SK-MEL-5 (cell line): ENCODE measurements around the gene PDE3B. TPM values are rescaled to one million over a fixed set of nuclear protein-coding genes. Genes with fewer than 3 reads are reported as not detected.
A peak's percentile ranks its signal among the peaks of the same experiment; 100 is the strongest.
"Not testable (repeated sequence)": the region's sequence is repeated elsewhere in the genome, so short reads cannot be mapped to it uniquely, and the experiment has no call there.

ENCODE experiments used
- DNase-seq: peaks from one replicate; pipeline ENCODE4 v3.0.0-alpha.2; 2016; ENCODE audit warnings: low read depth, low spot score
- in situ Hi-C: cut with HindIII; loops from 2 replicates; pipeline ENCODE4 v1.10.0; 2016; ENCODE audit warnings: low sequenced_read_pairs, high pct_unique_total_duplicates, low pct_unique_long_range_greater_than_20kb
- total RNA-seq: library from RNA; depleted of rRNA; stranded (reverse); fragments of >200 nt; shearing (Covaris generic); gene quantifications from 2 replicates; pipeline ENCODE4 v1.2.3, GENCODE V29; 2014

The PDE3B gene
- total RNA-seq, 1 experiment from 2014 or later = 11.9 TPM

DNA sequence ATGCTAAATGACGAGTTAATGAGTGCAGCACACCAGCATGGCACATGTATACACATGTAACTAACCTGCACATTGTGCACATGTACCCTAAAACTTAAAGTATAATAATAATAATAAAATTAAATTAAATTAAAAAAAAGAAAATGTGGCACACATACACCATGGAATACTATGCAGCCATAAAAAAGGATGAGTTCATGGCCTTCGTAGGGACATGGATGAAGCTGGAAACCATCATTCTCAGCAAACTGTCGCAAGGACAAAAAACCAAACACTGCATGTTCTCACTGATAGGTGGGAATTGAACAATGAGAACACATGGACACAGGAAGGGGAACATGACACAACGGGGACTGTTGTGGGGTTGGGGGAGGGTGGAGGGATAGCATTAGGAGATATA lies 23.7 kb downstream of the PDE3B start:
- in situ Hi-C loops = not testable (repeated sequence)

DNA sequence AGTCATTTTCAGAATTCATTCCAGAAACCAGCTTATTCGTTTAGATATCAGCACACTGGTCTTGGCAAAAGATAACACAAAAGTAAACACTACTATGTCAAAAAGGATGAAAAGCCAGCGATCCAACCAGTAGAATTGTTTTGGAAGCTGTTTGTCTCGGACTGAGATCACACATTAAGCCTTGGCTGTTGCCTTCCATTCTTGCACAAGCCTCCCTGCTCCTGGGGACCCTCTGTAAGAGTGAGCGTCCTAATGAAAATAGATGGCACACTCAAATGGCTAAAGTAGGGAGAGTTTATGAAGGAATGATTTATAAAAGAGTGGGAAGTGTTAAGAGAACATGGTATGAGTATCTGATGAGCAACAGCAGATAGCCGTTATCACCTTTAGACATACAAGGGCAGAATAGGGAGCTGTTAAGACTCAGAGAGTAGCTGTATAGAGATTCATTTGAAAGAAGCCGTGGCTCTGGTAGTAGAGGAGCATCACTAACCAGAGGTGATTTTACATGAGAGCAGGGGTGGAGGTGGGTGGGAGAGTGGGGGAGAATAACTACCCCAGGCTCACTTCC lies 25.2 kb downstream of the PDE3B start:
- DNase-seq = no peak
- in situ Hi-C loops = no loop called here

More for the DNA sequence above, 23.7 kb downstream of the PDE3B start:
- DNase-seq = not testable (repeated sequence)

DNA sequence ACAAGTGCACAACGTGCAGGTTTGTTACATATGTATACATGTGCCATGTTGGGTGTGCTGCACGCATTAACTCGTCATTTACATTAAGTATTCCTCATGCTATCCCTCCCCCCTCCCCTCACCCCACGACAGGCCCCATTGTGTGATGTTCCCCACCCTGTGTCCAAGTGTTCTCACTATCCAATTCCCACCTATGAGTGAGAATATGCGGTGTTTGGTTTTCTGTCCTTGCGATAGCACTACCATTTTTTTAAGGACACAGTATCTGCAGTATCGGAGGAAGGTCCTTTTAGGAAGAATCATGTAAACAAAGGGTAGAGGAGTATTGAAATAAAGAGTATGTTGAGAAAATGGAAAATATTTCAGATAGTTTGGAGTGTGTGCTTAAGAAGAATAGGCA lies 25.9 kb downstream of the PDE3B start:
- in situ Hi-C loops = no loop called here

DNA sequence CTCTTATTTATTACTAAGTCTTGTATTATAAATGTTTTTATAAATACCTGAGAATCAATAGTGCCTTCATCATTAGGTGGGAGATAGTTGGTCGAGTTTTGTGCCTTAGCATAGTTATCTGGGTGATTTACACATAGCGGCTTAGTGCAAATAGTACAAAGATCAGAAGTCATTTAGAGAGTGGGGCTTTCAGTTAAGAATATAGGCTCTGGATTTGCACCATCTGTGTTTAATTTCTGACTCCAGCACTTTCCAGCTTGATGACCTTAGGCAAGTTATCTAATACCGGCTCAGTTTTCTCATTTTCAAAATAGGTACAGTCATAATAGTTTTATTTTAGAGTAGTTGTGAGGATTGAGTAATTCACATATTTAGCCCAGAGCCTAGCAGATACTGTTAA lies 26.4 kb downstream of the PDE3B start:
- no peak for DNase-seq
- in situ Hi-C loops = no loop called here

More for the DNA sequence above, 25.9 kb downstream of the PDE3B start:
- DNase-seq = no peak

DNA sequence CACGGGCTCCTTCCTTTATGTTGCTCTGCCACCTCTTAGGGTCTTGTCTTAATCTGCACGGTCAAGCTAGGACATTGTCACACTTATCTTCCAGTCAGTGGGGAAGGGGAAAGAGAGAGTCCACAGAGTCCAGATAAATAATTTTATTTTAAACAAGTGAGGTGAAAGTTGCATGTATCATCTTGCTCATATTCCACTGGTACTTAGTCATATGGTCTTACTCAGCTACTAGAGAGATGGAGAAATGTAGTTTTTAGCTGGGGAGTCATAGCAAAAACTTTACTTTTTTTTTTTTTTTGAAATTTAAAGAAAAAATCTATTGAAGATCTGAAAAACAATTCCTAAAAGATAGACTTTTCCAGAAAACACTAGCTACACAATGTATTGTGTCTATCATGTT lies 29.0 kb downstream of the PDE3B start:
- in situ Hi-C loops = no loop called here
- no peak for DNase-seq

DNA sequence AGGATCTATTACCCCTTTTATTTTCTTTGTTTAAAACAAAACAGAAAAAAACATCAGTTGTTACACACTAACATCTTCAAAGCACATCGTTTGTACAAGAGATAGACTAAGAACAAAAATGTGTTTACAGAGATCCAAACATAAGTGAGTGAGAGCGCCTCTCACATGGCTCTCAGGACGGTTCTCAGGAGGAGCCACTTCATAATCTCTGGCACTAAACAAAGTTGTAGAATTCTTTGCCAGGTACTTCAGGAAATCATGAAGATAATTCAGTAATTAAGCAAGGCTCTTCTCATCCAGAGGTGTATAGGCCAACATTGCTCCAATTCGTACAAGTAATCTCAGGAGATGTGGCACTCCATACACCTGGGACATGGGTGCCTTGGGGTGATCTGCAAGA lies 29.8 kb downstream of the PDE3B start:
- in situ Hi-C loops = no loop called here
- DNase-seq = no peak

DNA sequence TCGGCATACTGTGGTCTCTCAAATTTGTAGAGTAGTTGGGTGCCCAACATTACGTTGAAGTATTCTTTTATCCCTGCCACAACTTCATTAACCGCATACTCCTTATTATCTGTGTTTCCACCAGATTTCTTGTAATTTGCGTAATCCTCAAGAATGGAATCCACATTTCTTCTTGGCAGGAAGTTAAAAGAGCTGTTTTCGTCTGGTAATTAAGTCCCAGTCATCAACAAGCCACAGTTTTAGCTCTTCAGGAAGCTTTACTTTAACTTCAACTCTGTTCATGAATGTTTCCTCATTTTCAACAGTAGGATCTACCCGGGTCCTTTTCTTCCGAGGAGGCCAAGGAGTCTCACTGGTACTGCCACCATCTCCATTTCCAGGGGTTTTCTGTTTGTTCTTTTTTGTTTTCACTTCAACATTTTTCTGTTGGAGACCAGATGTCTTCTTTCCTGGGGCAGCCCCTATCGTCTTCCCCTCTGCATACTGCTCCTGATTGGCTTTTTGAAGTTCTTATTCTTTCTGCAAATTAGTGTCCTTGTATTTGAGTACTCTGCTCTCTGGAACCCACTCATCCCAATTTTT lies 30.3 kb downstream of the PDE3B start:
- no peak for DNase-seq
- in situ Hi-C loops = no loop called here

DNA sequence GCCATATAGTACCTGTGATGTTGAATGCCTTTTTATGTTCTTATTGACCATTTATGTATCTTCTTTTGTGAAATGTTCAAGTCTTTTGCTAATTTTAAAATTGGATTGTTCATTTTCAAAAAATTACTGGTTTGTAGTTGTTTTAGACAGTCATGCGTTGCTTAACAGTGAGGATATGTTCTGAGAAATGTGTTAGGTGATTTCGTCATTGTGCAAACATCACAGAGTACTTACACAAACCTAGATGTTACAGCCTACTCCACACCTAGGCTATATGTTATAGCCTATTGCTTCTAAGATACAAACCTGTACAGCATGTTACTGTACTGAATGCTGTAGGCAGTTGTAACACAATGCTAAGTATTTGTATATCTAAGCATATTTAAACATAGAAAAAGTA lies 32.5 kb downstream of the PDE3B start:
- DNase-seq = no peak
- in situ Hi-C loops = no loop called here

DNA sequence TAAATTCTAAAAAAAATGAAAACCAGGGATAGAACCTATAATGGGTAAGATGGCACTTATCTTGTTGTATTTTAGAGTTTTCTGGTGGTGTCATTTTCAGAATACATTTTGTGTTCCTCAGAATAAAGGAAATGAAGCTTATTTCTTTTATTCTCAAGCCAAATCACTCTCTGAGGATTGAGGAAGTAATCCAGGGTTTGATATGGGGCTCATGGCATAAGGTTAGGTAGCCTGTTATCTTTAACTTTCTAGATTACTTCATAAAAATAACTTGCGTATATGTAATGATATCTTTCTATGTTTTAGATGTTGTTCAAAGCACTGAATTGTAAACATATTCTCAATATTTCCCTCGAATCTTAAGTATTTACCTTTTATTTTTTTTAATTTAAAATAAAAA lies 33.5 kb downstream of the PDE3B start:
- in situ Hi-C loops = no loop called here
- DNase-seq = no peak

DNA sequence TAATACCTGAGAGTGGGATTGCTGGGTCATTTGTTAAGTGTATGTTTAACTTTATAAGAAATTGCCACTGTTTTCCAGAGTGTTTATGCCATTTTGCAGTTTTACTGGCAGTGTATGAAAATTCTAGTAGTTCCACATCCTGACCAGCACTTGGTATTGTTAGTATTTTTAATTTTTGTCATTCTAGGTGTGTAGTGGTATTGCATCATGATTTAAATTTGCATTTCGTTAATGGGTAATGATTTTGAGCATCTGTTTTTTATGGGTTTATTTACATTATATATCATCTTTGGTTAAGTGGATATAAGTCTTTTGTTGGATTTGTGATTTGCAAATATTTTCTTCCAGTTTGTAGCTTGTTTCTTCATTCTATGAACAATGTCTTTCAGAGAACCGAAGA lies 34.7 kb downstream of the PDE3B start:
- in situ Hi-C loops = no loop called here
- DNase-seq = no peak

DNA sequence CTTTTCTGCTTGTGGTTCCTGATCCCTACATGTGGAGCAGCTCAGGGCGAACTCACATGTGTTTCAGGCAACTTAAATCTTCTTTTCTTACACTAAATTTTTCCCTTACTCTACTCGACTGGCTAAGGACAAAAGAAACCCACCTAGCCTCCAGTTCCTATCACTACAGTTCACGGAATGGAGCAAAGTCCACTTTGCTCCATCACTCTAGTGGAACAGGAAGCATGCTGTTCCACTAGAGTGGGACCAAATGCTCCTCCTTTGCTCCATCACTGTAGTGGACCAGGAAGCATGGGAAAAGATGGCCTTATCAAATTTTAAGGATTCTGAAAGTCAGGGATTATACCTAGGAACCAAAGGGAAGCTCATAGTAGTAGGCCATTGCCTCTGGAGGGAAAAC lies 36.1 kb downstream of the PDE3B start:
- in situ Hi-C loops = no loop called here
- no peak for DNase-seq

DNA sequence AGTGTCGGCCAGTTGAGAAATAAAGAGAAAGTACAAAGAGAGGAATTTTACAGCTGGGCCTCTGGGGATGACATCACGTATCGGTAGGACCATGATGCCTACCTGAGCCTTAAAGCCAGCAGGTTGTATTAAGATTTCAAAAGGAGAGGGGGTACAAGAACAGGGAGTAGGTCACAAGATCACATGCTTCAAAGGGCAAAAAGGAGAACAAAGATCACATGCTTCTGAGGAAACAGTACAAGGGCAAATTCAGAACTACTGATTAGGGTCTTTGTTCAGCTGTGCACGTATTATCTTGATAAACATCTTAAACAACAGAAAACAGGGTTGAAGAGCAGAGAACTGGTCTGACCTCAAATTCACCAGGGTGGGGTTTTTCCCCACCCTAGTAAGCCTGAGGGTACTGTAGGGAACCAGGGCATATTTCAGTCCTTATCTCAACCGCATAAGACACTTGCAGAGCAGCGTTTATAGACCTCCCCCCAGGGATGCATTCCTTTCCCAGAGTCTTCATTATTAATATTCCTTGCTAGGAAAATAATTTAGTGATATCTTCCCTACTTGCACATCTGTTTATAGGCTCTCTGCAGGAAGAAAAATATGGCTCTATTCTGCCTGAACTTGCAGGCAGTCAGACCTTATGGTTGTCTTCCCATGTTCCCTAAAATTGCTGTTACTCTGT lies 40.8 kb downstream of the PDE3B start:
- DNase-seq, in situ Hi-C loops: not testable (repeated sequence)

DNA sequence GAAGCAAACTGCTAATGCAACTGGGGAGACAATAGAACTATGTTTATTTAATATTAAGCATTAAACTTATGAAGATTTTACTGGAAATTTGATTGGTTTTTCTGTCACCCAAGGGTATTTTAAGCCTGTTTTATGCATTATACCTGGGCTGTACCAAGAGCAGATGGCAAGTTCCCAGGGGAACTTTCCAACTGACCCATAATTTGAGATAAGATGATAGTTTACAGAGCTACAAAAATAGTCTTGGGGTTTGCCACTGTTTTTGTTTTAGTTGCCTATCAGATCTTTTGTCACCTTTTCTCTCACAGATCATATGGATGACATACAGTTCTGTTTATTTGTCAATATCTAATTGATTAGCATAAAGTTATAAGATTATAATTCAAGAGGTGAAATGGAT lies 43.9 kb downstream of the PDE3B start:
- in situ Hi-C loops = no loop called here
- DNase-seq = no peak

DNA sequence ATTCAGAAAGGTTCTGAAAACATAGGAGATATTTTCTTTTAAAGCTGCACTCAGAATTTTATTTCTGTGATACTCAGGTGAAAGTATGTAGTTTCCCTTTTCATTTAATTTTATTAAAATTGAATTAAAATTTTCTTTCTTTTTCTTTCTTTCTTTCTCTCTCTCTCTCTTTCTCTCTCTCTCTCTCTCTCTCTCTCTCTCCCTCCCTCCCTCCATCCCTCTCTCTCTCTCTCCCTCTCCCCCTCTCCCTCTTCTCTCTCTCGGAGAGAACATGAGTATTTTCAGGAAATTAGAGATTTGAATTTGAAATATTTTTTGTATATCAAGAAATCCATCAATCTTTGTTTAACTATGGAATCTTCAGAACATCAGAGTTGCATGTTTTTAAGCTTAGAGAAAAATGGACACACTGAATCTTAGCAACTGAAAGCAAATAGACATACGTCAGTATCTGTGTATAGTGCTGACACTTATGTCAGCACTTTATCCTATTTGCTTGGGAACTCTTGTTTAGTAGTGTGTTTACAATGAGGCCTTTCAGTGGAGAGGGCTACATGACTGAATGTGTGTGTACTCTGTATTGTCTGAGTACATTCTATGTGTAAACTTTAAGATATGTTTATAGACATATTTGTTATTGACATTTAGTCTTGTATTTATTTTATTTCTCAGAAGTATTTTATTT lies 44.5 kb downstream of the PDE3B start:
- peak; percentile 88 for DNase-seq
- in situ Hi-C loops = no loop called here

DNA sequence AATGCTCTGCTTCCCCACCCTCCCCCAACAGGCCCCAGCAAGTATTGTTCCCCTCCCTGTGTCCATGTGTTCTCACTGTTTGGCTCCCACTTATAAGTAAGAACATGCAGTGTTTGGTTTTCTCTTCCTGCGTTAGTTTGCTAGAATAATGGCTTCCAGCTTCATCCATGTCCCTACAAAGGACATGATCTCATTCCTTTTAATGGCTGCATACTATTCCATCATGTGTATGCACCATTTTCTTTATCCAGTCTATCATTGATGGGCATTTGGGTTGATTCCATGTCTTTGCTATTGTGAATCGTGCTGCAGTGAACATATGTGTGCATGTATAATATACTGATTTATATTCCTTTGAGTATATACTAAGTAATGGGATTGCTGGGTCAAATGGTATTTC lies 52.1 kb downstream of the PDE3B start:
- DNase-seq, in situ Hi-C loops: not testable (repeated sequence)

DNA sequence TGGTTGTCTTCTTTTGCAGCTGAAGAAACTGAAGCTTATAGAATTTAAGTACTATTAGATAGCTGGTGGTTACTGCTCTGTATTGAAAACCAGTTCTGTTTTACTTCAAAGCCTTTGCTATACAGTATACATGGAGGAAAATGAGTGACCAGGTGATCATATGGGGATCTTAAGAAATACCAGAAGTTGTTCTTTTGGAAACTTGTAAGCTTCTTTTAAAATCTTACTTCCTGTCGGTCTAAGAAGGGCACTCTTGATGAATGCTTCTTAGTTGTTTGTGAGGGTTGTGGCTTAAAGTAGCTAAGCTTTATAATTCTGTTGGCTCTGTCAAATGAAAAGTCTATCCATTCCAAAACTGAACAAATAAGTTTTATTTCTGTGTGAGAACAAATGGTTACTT lies 55.2 kb downstream of the PDE3B start:
- DNase-seq = no peak
- in situ Hi-C loops = no loop called here

DNA sequence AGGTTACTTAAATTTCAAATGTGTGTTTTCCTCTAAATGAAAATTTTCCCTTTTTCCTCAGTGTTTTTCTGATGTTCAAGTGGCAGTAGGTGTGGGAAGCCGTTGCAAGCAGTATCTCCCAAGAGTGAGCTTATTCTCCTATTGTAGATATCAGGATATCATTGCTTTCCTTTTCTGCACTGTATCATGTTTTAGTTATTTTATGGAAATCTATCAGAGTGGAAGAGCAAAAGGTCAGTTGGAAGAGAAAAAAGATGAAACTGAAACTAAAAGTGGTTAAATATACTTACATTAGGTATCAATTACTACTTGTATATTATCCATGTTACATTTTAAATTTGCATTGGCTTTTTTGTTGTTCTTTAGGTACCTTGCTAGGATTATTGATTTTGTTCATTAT lies 57.0 kb downstream of the PDE3B start:
- in situ Hi-C loops = no loop called here
- no peak for DNase-seq

DNA sequence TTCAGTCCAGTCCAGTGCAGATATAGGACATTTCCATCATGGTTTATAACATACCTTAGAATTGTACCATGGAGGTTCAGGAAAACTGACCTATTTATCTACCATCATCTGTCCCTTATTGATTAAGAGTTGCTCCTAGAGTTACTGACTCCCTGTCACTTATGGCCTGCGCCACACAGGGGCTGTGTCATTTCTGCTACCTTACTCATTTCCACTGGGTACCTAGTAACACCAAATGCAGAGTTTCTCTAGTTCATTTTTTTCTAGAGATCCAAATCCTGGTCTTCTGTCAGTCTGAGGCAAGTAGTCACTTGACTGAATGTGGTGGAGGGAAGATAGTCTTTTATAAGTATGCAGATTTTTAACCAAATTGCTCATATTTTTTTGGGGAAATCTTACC lies 59.2 kb downstream of the PDE3B start:
- no peak for DNase-seq
- in situ Hi-C loops = no loop called here

DNA sequence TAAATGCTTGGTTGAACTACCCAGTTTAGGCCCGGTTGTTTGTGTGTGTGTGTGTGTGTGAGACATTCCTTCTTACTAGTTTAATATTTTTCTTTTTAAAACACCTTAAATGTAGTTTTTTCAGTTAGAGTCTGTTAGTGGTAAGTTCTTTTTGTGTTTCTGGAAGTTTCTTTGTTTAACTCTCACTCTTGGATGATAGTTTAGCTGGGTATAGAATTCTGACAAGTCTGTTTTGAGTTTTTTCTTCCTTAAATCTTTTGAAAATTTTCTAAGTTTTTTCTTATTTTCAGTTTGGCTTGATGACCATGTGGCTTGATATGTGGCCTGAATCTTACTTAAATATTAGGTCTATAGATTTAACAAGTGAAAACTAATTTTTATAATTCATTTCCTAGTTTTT lies 60.1 kb downstream of the PDE3B start:
- no peak for DNase-seq
- in situ Hi-C loops = no loop called here
